ENCODE data around the gene ASPHD1.

GRCh38 chr16:29940656-29941055, 40.4 kb downstream of the ASPHD1 start:
- no peak for TF ChIP-seq EZH2 (IDR thresholded peaks at IDR 0.05; ENCODE audit: borderline replicate concordance, low read length)
- no peak for TF ChIP-seq CTCF (conservative IDR thresholded peaks at IDR 0.05 in 1 of 2, IDR thresholded peaks at IDR 0.05 in 1 of 2; ENCODE audit: extremely low read depth in 1 of 2, insufficient read depth in 1 of 2, low read depth in 1 of 2, low read length in 2 of 2)

All from mammary epithelial cell (primary cell).